Ovary (tissue), 9 donors: Measurements from ENCODE around the gene IDUA. TPM values are rescaled to one million over a fixed set of nuclear protein-coding genes. Genes with fewer than 3 reads are reported as not detected.
A peak's percentile ranks its signal among the peaks of the same experiment; 100 is the strongest.

Source experiments
- DNase-seq, 5 donors: peaks; one replicate each; pipeline ENCODE4 v3.0.0-alpha.2; 2019 to 2020
- H3K27ac ChIP-seq, 2 donors: fragments of 200-600 bp; one replicate each; pipeline versions ENCODE4 v1.5.1 to v1.8.0; 2019 to 2022
- H3K27me3 ChIP-seq: fragments of 200-600 bp; one replicate; pipeline ENCODE4 v1.8.0; 2022
- H3K36me3 ChIP-seq: fragments of 200-600 bp; sonication (generic); one replicate; pipeline ENCODE4 v1.5.1; 2019
- H3K4me1 ChIP-seq: one replicate; pipeline ENCODE4 v1.8.1; 2013; ENCODE audit warnings: mild to moderate bottlenecking, moderate library complexity; ENCODE audit not compliant: insufficient read depth
- H3K4me3 ChIP-seq: fragments of 200-600 bp; sonication (generic); one replicate; pipeline ENCODE4 v1.5.1; 2017
- H3K9me3 ChIP-seq, 2 donors: fragments of 200-600 bp in 1 of 2; sonication (generic) in 1 of 2; one replicate each; pipeline versions ENCODE4 v1.5.1 to v1.8.1; 2013 to 2019; ENCODE audit warnings: mild to moderate bottlenecking in 1 of 2, moderate library complexity in 1 of 2
- EP300 ChIP-seq: sonication (generic); formaldehyde crosslinking; IDR thresholded peaks from one replicate; pipeline ENCODE4 v1.6.1; 2017; ENCODE audit warnings: antibody characterized with exemption
- POLR2A ChIP-seq: fragments of 450-650 bp; IDR thresholded peaks from one replicate; pipeline ENCODE4 v1.6.1; 2017; ENCODE audit warnings: antibody characterized with exemption, mild to moderate bottlenecking, moderate library complexity
- WGBS, 3 donors: extraction: QIAGEN DNeasy Blood & Tissue Kit in 1 of 3; methylation state at CpG; one replicate each; pipeline versions ENCODE4 v1.1.5 to v1.1.7; 2013 to 2017; 5-methylcytosine and 5-hydroxymethylcytosine counted together
- intact Hi-C, 4 donors: fragments of 100-400 bp; cut with DNase I; formaldehyde crosslinking; loops; one replicate each; pipeline versions ENCODE4 v1.11.0 to v1.15.1; 2022 to 2023
- polyA plus RNA-seq, 2 donors: library from polyadenylated mRNA; stranded (reverse); fragments of 200-250 nt in 1 of 2; fragments of 350-450 nt in 1 of 2; fragmentation: Illumina TruSeq in 1 of 2; extraction: RNeasy Lipid Tissue Mini Kit (QIAGEN cat#74804) in 1 of 2; gene quantifications; one replicate each; pipeline ENCODE4 v1.2.3, GENCODE V29; 2013 to 2014
- total RNA-seq, 7 donors: library from RNA; depleted of rRNA in 2 of 7; stranded (reverse); fragments of >200 nt in 2 of 7; fragmentation: NEBNext Ultra II Directional in 3 of 7; extraction: Animal tissue kit (Norgen Biotek cat#: 25700) in 3 of 7; gene quantifications; one replicate each; pipeline versions ENCODE4 v1.1.0 to v1.2.4, GENCODE V29; 2016 to 2023
- TF ChIP-seq, protein P1 (sequence below), 3 donors: fragments of 450-650 bp in 2 of 3; fragments of 200-600 bp in 1 of 3; IDR thresholded peaks; one replicate each; pipeline versions ENCODE4 v1.5.1 to v1.8.0; 2016 to 2022; ENCODE audit warnings: antibody characterized with exemption in 3 of 3, mild to moderate bottlenecking in 1 of 3
- donor health status: DM: no; HTN: no; CAD: no; lungs with moderate emphysema.
- donor health status: DM: no; HTN: no; CAD: no.
- donor health status: Bipolar disorder and iron deficiency.
- donor health status: DM: yes; HTN: yes; CAD: no.
- donor health status: DM: no; HTN: no; CAD: no.
- donor health status: DM: yes; HTN: yes; CAD: no.

Gene IDUA
- total and polyA plus RNA-seq, 9 donors: 3.1 to 49.1 (median 31.8) TPM

DNA sequence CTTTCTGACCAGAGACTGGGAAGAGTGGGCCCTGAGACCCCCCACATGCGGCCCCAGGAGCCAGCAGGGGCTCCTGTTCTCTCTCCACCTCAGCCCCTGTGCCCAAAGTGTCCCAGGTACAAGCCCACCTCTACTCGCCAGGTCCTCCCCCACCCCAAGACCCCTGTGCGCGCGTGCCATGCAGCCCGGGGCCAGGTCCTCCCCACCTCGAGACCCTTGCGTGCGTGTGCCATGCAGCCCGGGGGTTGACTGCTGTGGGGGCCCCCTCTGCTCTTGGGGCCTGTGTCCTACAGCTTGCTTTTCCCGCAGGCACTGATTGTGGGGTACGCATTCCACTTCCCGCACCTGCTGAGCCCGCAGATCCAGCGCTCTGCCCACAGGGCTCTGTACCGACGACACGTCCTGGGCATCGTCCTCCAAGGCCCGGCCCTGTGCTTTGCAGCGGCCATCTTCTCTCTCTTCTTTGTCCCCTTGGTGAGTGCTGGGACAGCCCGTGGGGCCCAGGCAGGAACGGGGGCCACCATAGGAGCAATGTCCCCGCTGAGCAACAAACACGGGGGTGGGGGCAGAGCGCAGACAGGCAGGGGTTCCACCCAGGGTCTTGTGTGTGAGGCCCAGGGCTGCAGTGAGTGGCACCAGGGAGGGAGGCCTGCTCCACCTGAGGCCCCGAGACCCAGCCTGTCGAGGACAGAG lies 33.8 kb upstream of the IDUA start:
- H3K4me1 ChIP-seq: no peaks in the 10 kb centered on the region
- no peak overlapping the region for H3K4me3 ChIP-seq
- no peaks in the 10 kb centered on the region for H3K36me3 ChIP-seq
- WGBS, 3 donors: 94 to 97% (median 97%) methylated on average over 28 of the region's 28 CpGs
- peak in 1 of 5 donors; percentile 12 for DNase-seq
- H3K27me3 ChIP-seq: no peaks in the 10 kb centered on the region
- H3K9me3 ChIP-seq: no peaks in the 10 kb centered on the region
- H3K27ac ChIP-seq: no peak overlapping the region
- intact Hi-C loops: no loop called here
- TF ChIP-seq POLR2A (no peak), EP300 (no peak)
- TF ChIP-seq, protein P1, sequence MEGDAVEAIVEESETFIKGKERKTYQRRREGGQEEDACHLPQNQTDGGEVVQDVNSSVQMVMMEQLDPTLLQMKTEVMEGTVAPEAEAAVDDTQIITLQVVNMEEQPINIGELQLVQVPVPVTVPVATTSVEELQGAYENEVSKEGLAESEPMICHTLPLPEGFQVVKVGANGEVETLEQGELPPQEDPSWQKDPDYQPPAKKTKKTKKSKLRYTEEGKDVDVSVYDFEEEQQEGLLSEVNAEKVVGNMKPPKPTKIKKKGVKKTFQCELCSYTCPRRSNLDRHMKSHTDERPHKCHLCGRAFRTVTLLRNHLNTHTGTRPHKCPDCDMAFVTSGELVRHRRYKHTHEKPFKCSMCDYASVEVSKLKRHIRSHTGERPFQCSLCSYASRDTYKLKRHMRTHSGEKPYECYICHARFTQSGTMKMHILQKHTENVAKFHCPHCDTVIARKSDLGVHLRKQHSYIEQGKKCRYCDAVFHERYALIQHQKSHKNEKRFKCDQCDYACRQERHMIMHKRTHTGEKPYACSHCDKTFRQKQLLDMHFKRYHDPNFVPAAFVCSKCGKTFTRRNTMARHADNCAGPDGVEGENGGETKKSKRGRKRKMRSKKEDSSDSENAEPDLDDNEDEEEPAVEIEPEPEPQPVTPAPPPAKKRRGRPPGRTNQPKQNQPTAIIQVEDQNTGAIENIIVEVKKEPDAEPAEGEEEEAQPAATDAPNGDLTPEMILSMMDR (IDR thresholded peaks at IDR 0.05): no peak

DNA sequence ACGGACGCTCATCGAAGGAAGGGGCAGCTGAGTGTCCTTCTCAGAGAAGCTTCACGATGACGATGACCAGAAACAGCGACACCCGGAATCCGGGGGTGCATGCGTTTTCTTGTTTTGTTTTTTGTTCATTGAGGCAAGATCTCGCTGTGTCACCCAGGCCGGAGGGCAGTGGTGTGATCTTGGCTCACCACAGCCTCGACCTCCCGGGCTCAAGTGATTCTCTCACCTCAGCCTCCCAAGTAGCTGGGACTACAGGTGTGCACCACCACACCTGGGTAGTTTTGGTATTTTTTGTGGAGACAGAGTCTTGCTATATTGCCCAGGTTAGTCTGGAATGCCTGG lies 33.3 kb upstream of the IDUA start:
- 96 to 97% (median 97%) methylated on average over 13 of the region's 13 CpGs for WGBS, 3 donors
- no peak for TF ChIP-seq POLR2A
- TF ChIP-seq EP300: no peak
- TF ChIP-seq, protein P1 (IDR thresholded peaks at IDR 0.05): no peak
- Histone ChIP-seq H3K4me3 (no peak overlapping the region), H3K27ac (no peak overlapping the region), H3K36me3 (no peaks in the 10 kb centered on the region), H3K27me3 (no peaks in the 10 kb centered on the region), H3K4me1 (no peaks in the 10 kb centered on the region), H3K9me3 (no peaks in the 10 kb centered on the region)
- no peak for DNase-seq
- intact Hi-C loops: no loop called here

DNA sequence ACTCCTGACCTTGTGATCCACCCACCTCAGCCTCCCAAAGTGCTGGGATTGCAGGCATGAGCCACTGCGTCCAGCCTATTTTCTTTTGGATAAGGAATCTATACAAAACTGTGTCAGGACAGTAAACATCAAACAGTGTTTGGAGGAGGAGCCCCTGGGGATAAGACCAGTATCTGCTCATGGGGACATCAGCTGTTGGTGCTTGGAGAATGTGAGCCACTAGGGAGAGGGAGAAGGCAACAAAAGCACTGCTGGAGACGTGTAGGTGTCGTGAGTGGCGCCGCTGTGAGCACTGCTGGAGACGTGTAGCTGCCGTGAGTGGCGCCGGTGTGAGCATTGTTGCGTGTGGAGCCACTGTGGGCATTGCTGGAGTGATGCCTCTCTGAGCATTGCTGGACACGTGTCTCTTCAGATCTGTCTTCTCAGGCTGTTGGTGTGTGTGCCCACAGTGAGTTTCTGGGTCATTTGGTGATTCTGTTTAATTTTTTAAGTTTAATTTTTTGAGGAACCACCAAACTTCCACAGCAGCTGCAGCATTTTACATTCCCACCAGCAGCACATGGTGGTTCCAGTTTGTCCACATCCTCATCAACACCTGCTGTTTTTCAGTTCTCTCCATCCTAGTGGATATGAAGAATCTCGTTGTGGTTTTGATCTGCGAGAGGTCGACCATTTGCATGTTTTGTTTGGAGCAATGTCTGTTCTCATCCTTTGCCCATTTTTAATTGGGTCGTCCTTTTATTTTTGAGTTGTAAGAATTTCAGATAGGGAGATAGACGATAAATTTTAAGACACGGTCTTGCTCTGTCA lies 32.4 kb upstream of the IDUA start:
- Histone ChIP-seq H3K4me3 (no peak overlapping the region), H3K27me3 (no peaks in the 10 kb centered on the region), H3K36me3 (no peaks in the 10 kb centered on the region), H3K4me1 (no peaks in the 10 kb centered on the region), H3K9me3 (no peaks in the 10 kb centered on the region), H3K27ac (no peak overlapping the region)
- peak in 1 of 5 donors; percentile 6 for DNase-seq
- intact Hi-C loops: no loop called here
- TF ChIP-seq, protein P1 (IDR thresholded peaks at IDR 0.05): no peak
- no peak for TF ChIP-seq POLR2A
- no peak for TF ChIP-seq EP300
- WGBS, 3 donors: 90 to 91% (median 91%) methylated on average over 17 of the region's 17 CpGs

DNA sequence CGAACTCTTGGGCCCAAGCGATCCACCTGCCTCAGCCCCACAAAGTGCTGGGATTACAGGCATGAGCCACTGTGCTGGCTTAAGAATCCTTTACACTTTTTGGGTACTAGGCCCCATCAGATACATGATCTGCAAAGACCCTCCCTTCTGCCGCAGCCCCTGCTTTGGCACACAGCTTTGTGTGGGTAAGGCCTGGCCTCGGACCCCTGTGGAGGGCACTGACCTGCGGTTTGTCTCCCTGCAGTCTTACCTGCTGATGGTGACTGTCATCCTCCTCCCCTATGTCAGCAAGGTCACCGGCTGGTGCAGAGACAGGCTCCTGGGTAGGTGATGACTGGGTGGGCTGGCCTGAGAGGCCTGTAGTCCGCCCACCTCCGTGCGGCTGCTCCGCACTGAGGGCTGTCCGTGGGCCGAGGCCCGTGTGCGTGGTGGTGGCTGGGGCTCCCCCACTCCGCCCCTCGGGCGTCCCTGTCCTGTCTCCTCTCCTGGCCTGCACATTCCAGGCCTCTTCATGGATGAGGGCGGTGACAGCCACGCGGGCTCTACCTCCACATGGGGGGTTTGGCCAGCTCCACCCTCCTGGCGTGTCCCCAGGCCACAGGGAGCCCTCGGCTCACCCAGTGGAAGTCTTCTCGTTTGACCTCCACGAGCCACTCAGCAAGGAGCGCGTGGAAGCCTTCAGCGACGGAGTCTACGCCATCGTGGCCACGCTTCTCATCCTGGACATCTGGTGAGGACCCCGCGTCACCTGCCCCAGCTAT lies 31.5 kb upstream of the IDUA start:
- Histone ChIP-seq H3K4me1 (no peaks in the 10 kb centered on the region), H3K27me3 (no peaks in the 10 kb centered on the region), H3K4me3 (no peak overlapping the region), H3K36me3 (no peaks in the 10 kb centered on the region), H3K9me3 (no peaks in the 10 kb centered on the region), H3K27ac (no peak overlapping the region)
- no peak for DNase-seq
- TF ChIP-seq EP300 (no peak), POLR2A (no peak)
- TF ChIP-seq, protein P1 (IDR thresholded peaks at IDR 0.05): no peak
- 91 to 92% (median 92%) methylated on average over 31 to 33 of the region's 33 CpGs for WGBS, 3 donors
- intact Hi-C loops: no loop called here
